ENCODE results near the gene MATN1.

MATN1 gene

GRCh38 chr1:30721341-30721793 lies 2.0 kb downstream of the MATN1 start:
- Histone ChIP-seq H3K79me2 (ENCODE audit: control insufficient read depth, insufficient read depth, low read length, unreplicated experiment) (peaks cover 6% of the 10 kb centered on the region), H3K27me3 (ENCODE audit: insufficient read depth, low read length) (no peaks in the 10 kb centered on the region), H3K36me3 (ENCODE audit: insufficient read depth, low read length) (no peaks in the 10 kb centered on the region; the same call in 1 of the 2 replicates), H2AFZ (ENCODE audit: low read length, unreplicated experiment) (no peak overlapping the region), H3K4me3 (ENCODE audit: low read depth, low read length) (no peak overlapping the region), H3K4me1 (ENCODE audit: control insufficient read depth, insufficient read depth, low read length, unreplicated experiment) (peaks cover 7% of the 10 kb centered on the region), H3K27ac (ENCODE audit: low read depth, low read length) (no peak overlapping the region)

GRCh38 chr1:30720271-30721223 lies 2.8 kb downstream of the MATN1 start:
- no peak overlapping the region for H3K4me3 ChIP-seq (ENCODE audit: low read depth, low read length)
- peaks cover 7% of the 10 kb centered on the region for H3K4me1 ChIP-seq (ENCODE audit: control insufficient read depth, insufficient read depth, low read length, unreplicated experiment)
- peaks cover 6% of the 10 kb centered on the region for H3K79me2 ChIP-seq (ENCODE audit: control insufficient read depth, insufficient read depth, low read length, unreplicated experiment)
- no peaks in the 10 kb centered on the region for H3K27me3 ChIP-seq (ENCODE audit: insufficient read depth, low read length)
- no peak overlapping the region for H3K27ac ChIP-seq (ENCODE audit: low read depth, low read length)
- no peaks in the 10 kb centered on the region for H3K36me3 ChIP-seq (ENCODE audit: insufficient read depth, low read length)
- H2AFZ ChIP-seq (ENCODE audit: low read length, unreplicated experiment): no peak overlapping the region

- H2AFZ ChIP-seq (ENCODE audit: low read length, unreplicated experiment): no peak overlapping the region
- no peaks in the 10 kb centered on the region for H3K27me3 ChIP-seq (ENCODE audit: insufficient read depth, low read length)
- H3K27ac ChIP-seq (ENCODE audit: low read depth, low read length): no peak overlapping the region
- no peaks in the 10 kb centered on the region for H3K36me3 ChIP-seq (ENCODE audit: insufficient read depth, low read length)
- peaks cover 6% of the 10 kb centered on the region for H3K79me2 ChIP-seq (ENCODE audit: control insufficient read depth, insufficient read depth, low read length, unreplicated experiment)
- peaks cover 7% of the 10 kb centered on the region for H3K4me1 ChIP-seq (ENCODE audit: control insufficient read depth, insufficient read depth, low read length, unreplicated experiment)
- H3K4me3 ChIP-seq (ENCODE audit: low read depth, low read length): peak overlapping the region; percentile 85
Observed at GRCh38 chr1:30719406-30720270, 3.7 kb downstream of the MATN1 start.

GRCh38 chr1:30718636-30719405 lies 4.6 kb downstream of the MATN1 start:
- H3K27me3 ChIP-seq (ENCODE audit: insufficient read depth, low read length): no peaks in the 10 kb centered on the region
- no peaks in the 10 kb centered on the region for H3K36me3 ChIP-seq (ENCODE audit: insufficient read depth, low read length)
- H3K27ac ChIP-seq (ENCODE audit: low read depth, low read length): peak overlapping the region; percentile 87
- peaks cover 6% of the 10 kb centered on the region for H3K79me2 ChIP-seq (ENCODE audit: control insufficient read depth, insufficient read depth, low read length, unreplicated experiment)
- H2AFZ ChIP-seq (ENCODE audit: low read length, unreplicated experiment): peak overlapping the region; percentile 58
- peaks cover 7% of the 10 kb centered on the region for H3K4me1 ChIP-seq (ENCODE audit: control insufficient read depth, insufficient read depth, low read length, unreplicated experiment)
- H3K4me3 ChIP-seq (ENCODE audit: low read depth, low read length): peak overlapping the region; percentile 85

GRCh38 chr1:30718091-30718635 lies 5.2 kb downstream of the MATN1 start:
- Histone ChIP-seq H2AFZ (ENCODE audit: low read length, unreplicated experiment) (no peak overlapping the region), H3K79me2 (ENCODE audit: control insufficient read depth, insufficient read depth, low read length, unreplicated experiment) (peaks cover 6% of the 10 kb centered on the region), H3K36me3 (ENCODE audit: insufficient read depth, low read length) (no peaks in the 10 kb centered on the region), H3K4me3 (ENCODE audit: low read depth, low read length) (peak overlapping the region; percentile 5), H3K4me1 (ENCODE audit: control insufficient read depth, insufficient read depth, low read length, unreplicated experiment) (peaks cover 7% of the 10 kb centered on the region), H3K27me3 (ENCODE audit: insufficient read depth, low read length) (no peaks in the 10 kb centered on the region), H3K27ac (ENCODE audit: low read depth, low read length) (peak overlapping the region; percentile 10; the same call in 1 of the 2 replicates)

- Histone ChIP-seq H3K4me3 (ENCODE audit: low read depth, low read length) (no peak overlapping the region), H3K36me3 (ENCODE audit: insufficient read depth, low read length) (no peaks in the 10 kb centered on the region), H2AFZ (ENCODE audit: low read length, unreplicated experiment) (no peak overlapping the region), H3K79me2 (ENCODE audit: control insufficient read depth, insufficient read depth, low read length, unreplicated experiment) (peaks cover 6% of the 10 kb centered on the region), H3K4me1 (ENCODE audit: control insufficient read depth, insufficient read depth, low read length, unreplicated experiment) (peaks cover 7% of the 10 kb centered on the region), H3K27ac (ENCODE audit: low read depth, low read length) (no peak overlapping the region), H3K27me3 (ENCODE audit: insufficient read depth, low read length) (no peaks in the 10 kb centered on the region)
Observed at GRCh38 chr1:30716646-30717045, 6.7 kb downstream of the MATN1 start.

GRCh38 chr1:30715886-30716285 lies 7.5 kb downstream of the MATN1 start:
- H3K36me3 ChIP-seq (ENCODE audit: insufficient read depth, low read length): no peaks in the 10 kb centered on the region
- no peak overlapping the region for H3K27ac ChIP-seq (ENCODE audit: low read depth, low read length)
- H3K4me3 ChIP-seq (ENCODE audit: low read depth, low read length): no peak overlapping the region
- no peaks in the 10 kb centered on the region for H3K27me3 ChIP-seq (ENCODE audit: insufficient read depth, low read length)
- H3K4me1 ChIP-seq (ENCODE audit: control insufficient read depth, insufficient read depth, low read length, unreplicated experiment): peaks cover 7% of the 10 kb centered on the region
- H2AFZ ChIP-seq (ENCODE audit: low read length, unreplicated experiment): no peak overlapping the region
- peaks cover 6% of the 10 kb centered on the region for H3K79me2 ChIP-seq (ENCODE audit: control insufficient read depth, insufficient read depth, low read length, unreplicated experiment)

- H3K4me1 ChIP-seq (ENCODE audit: control insufficient read depth, insufficient read depth, low read length, unreplicated experiment): peaks cover 7% of the 10 kb centered on the region
- no peak overlapping the region for H2AFZ ChIP-seq (ENCODE audit: low read length, unreplicated experiment)
- H3K36me3 ChIP-seq (ENCODE audit: insufficient read depth, low read length): no peaks in the 10 kb centered on the region
- no peak overlapping the region for H3K4me3 ChIP-seq (ENCODE audit: low read depth, low read length)
- no peaks in the 10 kb centered on the region for H3K27me3 ChIP-seq (ENCODE audit: insufficient read depth, low read length)
- H3K27ac ChIP-seq (ENCODE audit: low read depth, low read length): no peak overlapping the region
- peaks cover 4% of the 10 kb centered on the region for H3K79me2 ChIP-seq (ENCODE audit: control insufficient read depth, insufficient read depth, low read length, unreplicated experiment)
Observed at GRCh38 chr1:30715216-30715615, 8.2 kb downstream of the MATN1 start.

GRCh38 chr1:30714536-30715090 lies 8.8 kb downstream of the MATN1 start:
- H3K27ac ChIP-seq (ENCODE audit: low read depth, low read length): no peak overlapping the region
- no peak overlapping the region for H2AFZ ChIP-seq (ENCODE audit: low read length, unreplicated experiment)
- no peaks in the 10 kb centered on the region for H3K36me3 ChIP-seq (ENCODE audit: insufficient read depth, low read length)
- peaks cover 5% of the 10 kb centered on the region; the same call in 1 of the 2 replicates for H3K27me3 ChIP-seq (ENCODE audit: insufficient read depth, low read length)
- H3K4me3 ChIP-seq (ENCODE audit: low read depth, low read length): no peak overlapping the region
- no peaks in the 10 kb centered on the region for H3K79me2 ChIP-seq (ENCODE audit: control insufficient read depth, insufficient read depth, low read length, unreplicated experiment)
- H3K4me1 ChIP-seq (ENCODE audit: control insufficient read depth, insufficient read depth, low read length, unreplicated experiment): peaks cover 2% of the 10 kb centered on the region
